GM19463 (cell line): ENCODE measurements around the gene SLC2A6.
A peak's percentile ranks its signal among the peaks of the same experiment; 100 is the strongest.

Experiments
- ATAC-seq: cut with Tn5 transposase; IDR thresholded peaks from one replicate; pipeline ENCODE4 v1.9.1; 2021; ENCODE audit warnings: mild to moderate bottlenecking, moderate library complexity; ENCODE audit not compliant: unreplicated experiment

SLC2A6 gene

GRCh38 chr9:133483611-133484010 is 4.7 kb upstream of the SLC2A6 start:
- ATAC-seq: no peak

GRCh38 chr9:133477992-133478850 is 678 bp downstream of the SLC2A6 start:
- peak; percentile 36 for ATAC-seq

GRCh38 chr9:133477461-133477860 is 1.4 kb downstream of the SLC2A6 start:
- no peak for ATAC-seq

GRCh38 chr9:133476941-133477340 is 2.0 kb downstream of the SLC2A6 start:
- no peak for ATAC-seq

- ATAC-seq: no peak
Observed at GRCh38 chr9:133476036-133476931, 2.6 kb downstream of the SLC2A6 start.

GRCh38 chr9:133475292-133476012 is 3.4 kb downstream of the SLC2A6 start:
- ATAC-seq: no peak

GRCh38 chr9:133474853-133475252 is 4.0 kb downstream of the SLC2A6 start:
- ATAC-seq: no peak

GRCh38 chr9:133474215-133474614 is 4.7 kb downstream of the SLC2A6 start:
- no peak for ATAC-seq

- no peak for ATAC-seq
Observed at GRCh38 chr9:133473743-133474142, 5.2 kb downstream of the SLC2A6 start.

GRCh38 chr9:133472753-133473378 is 6.0 kb downstream of the SLC2A6 start:
- no peak for ATAC-seq

- ATAC-seq: no peak
Observed at GRCh38 chr9:133472277-133472645, 6.6 kb downstream of the SLC2A6 start.

- no peak for ATAC-seq
Observed at GRCh38 chr9:133471551-133472276, 7.2 kb downstream of the SLC2A6 start.

GRCh38 chr9:133470988-133471387 is 7.9 kb downstream of the SLC2A6 start:
- no peak for ATAC-seq

- no peak for ATAC-seq
Observed at GRCh38 chr9:133470427-133470924, 8.4 kb downstream of the SLC2A6 start.

- no peak for ATAC-seq
Observed at GRCh38 chr9:133468777-133469421, 10.0 kb downstream of the SLC2A6 start.

GRCh38 chr9:133468374-133468773 is 10.5 kb downstream of the SLC2A6 start:
- ATAC-seq: no peak

GRCh38 chr9:133467101-133467500 is 11.8 kb downstream of the SLC2A6 start:
- ATAC-seq: no peak

GRCh38 chr9:133465984-133466383 is 12.9 kb downstream of the SLC2A6 start:
- ATAC-seq: no peak

GRCh38 chr9:133464638-133465037 is 14.3 kb downstream of the SLC2A6 start:
- ATAC-seq: no peak
